Right kidney (tissue), 1 donor: ENCODE measurements around the gene SPTAN1.
"Not testable (repeated sequence)": the region's sequence is repeated elsewhere in the genome, so short reads cannot be mapped to it uniquely, and the experiment has no call there.

Experiments used
- DNase-seq: peaks from one replicate; pipeline ENCODE4 v3.0.0-alpha.2; 2016

The SPTAN1 gene

GRCh38 chr9:128632066-128632465 lies 79.7 kb downstream of the SPTAN1 start:
- no peak for DNase-seq

- no peak for DNase-seq
Observed at GRCh38 chr9:128632486-128632885, 80.1 kb downstream of the SPTAN1 start.

GRCh38 chr9:128633057-128633456 lies 80.7 kb downstream of the SPTAN1 start:
- no peak for DNase-seq

GRCh38 chr9:128633601-128634000 lies 81.2 kb downstream of the SPTAN1 start:
- no peak for DNase-seq

GRCh38 chr9:128634111-128634510 lies 81.7 kb downstream of the SPTAN1 start:
- no peak for DNase-seq

- DNase-seq, result no peak
Observed at GRCh38 chr9:128634651-128635262, 82.4 kb downstream of the SPTAN1 start.

GRCh38 chr9:128635266-128636023 lies 83.1 kb downstream of the SPTAN1 start:
- DNase-seq, result no peak

GRCh38 chr9:128636024-128636390 lies 83.6 kb downstream of the SPTAN1 start:
- no peak for DNase-seq

- no peak for DNase-seq
Observed at GRCh38 chr9:128636556-128637530, 84.5 kb downstream of the SPTAN1 start.

- no peak for DNase-seq
Observed at GRCh38 chr9:128637656-128638055, 85.3 kb downstream of the SPTAN1 start.

GRCh38 chr9:128638580-128638979 lies 86.2 kb downstream of the SPTAN1 start:
- no peak for DNase-seq

GRCh38 chr9:128640603-128641002 lies 88.2 kb downstream of the SPTAN1 start:
- no peak for DNase-seq

- DNase-seq, result no peak
Observed at GRCh38 chr9:128642675-128643245, 90.4 kb downstream of the SPTAN1 start.

GRCh38 chr9:128643519-128644300 lies 91.3 kb downstream of the SPTAN1 start:
- no peak for DNase-seq

GRCh38 chr9:128648206-128648605 lies 95.8 kb downstream of the SPTAN1 start:
- DNase-seq, result not testable (repeated sequence)

- DNase-seq, result no peak
Observed at GRCh38 chr9:128651798-128652197, 99.4 kb downstream of the SPTAN1 start.

GRCh38 chr9:128653908-128654307 lies 101.5 kb downstream of the SPTAN1 start:
- no peak for DNase-seq

GRCh38 chr9:128654481-128654880 lies 102.1 kb downstream of the SPTAN1 start:
- DNase-seq, result no peak

- DNase-seq, result peak; percentile 100
Observed at GRCh38 chr9:128656416-128657343, 104.3 kb downstream of the SPTAN1 start, which contains the start of gene DYNC2I2. Gene DYNC2I2, minus strand, starts transcription at chr9:128656847. Its CDS starts 121 bp downstream, at chr9:128656726.

- no peak for DNase-seq
Observed at GRCh38 chr9:128657344-128657704, 104.9 kb downstream of the SPTAN1 start.

GRCh38 chr9:128657796-128658195 lies 105.4 kb downstream of the SPTAN1 start:
- DNase-seq, result no peak
